ENCODE data around the gene RNF213. TPM values are rescaled to one million over a fixed set of nuclear protein-coding genes. Genes with fewer than 3 reads are reported as not detected.

The RNF213 gene
- total and polyA plus RNA-seq, 2 of the 8 experiments (the other 6 are each of a cell fraction or from before 2014, with no cell fraction given) = 33.8 to 62.8 TPM

GRCh38 chr17:80358131-80358530 is 97.5 kb downstream of the RNF213 start:
- Histone ChIP-seq H3K23me2 (ENCODE audit: low read depth, low read length) (no peaks in the 10 kb centered on the region), H3K56ac (replicated peaks; ENCODE audit: insufficient read length, low read depth, low read length) (no peak overlapping the region), H3K4me3 (ENCODE audit: extremely low read depth in 1 of 4, insufficient read depth in 2 of 4, low read depth in 3 of 4, low read length in 4 of 4) (no peak overlapping the region), H3K27me3 (replicated peaks in 1 of 4; ENCODE audit: control insufficient read depth in 3 of 4, extremely low read depth in 1 of 4, insufficient read depth in 3 of 4, low read length in 3 of 4) (no peaks in the 10 kb centered on the region; a peak in 1 of 7 replicates), H2BK20ac (ENCODE audit: low read length) (no peak overlapping the region), H3K18ac (ENCODE audit: extremely low read depth, low read length) (no peak overlapping the region), H4K8ac (ENCODE audit: extremely low read depth, insufficient read depth, low read length) (no peak overlapping the region), H4K91ac (replicated peaks; ENCODE audit: insufficient read length, low read length) (no peak overlapping the region), H3K14ac (ENCODE audit: insufficient read length) (no peak overlapping the region), H2BK12ac (ENCODE audit: low read depth, low read length) (no peak overlapping the region), H2AK5ac (ENCODE audit: low read depth, low read length) (no peak overlapping the region), H3K23ac (ENCODE audit: insufficient read length) (no peak overlapping the region), H3K9ac (replicated peaks in 1 of 4; ENCODE audit: extremely low read depth in 1 of 4, low read depth in 3 of 4, low read length in 3 of 4) (no peak overlapping the region), H3K79me1 (ENCODE audit: low read depth, low read length) (no peaks in the 10 kb centered on the region), H3K36me3 (ENCODE audit: control insufficient read depth in 2 of 4, insufficient read depth in 4 of 4, low read length in 3 of 4) (peaks cover 24 to 60% (median 44%) of the 10 kb centered on the region in 4 experiments), H3K4me2 (ENCODE audit: insufficient read depth in 1 of 2, low read depth in 2 of 2, low read length in 2 of 2) (no peak overlapping the region), H2BK15ac (ENCODE audit: low read length) (no peak overlapping the region), H4K5ac (ENCODE audit: insufficient read length, low read depth, low read length) (no peak overlapping the region), H2AFZ (ENCODE audit: low read length) (no peak overlapping the region), H3K4me1 (replicated peaks in 1 of 4; ENCODE audit: control insufficient read depth in 3 of 4, insufficient read depth in 4 of 4, low read length in 3 of 4) (no peaks in the 10 kb centered on the region), H4K20me1 (replicated peaks in 1 of 2; ENCODE audit: control insufficient read depth in 1 of 2, insufficient read depth in 2 of 2, low read length in 2 of 2) (peaks cover 2 to 3% of the 10 kb centered on the region in 2 experiments), H3K27ac (ENCODE audit: low read depth, low read length) (no peak overlapping the region), H2BK120ac (replicated peaks; ENCODE audit: low read depth, low read length) (no peak overlapping the region), H2BK5ac (ENCODE audit: low read depth, low read length) (no peak overlapping the region), H3K4ac (replicated peaks; ENCODE audit: insufficient read length, low read depth, low read length) (no peak overlapping the region), H3K9me3 (ENCODE audit: insufficient read depth in 2 of 2, low read depth in 1 of 2, low read length in 1 of 2) (no peaks in the 10 kb centered on the region), H3K79me2 (ENCODE audit: control insufficient read depth in 1 of 2, insufficient read depth in 2 of 2, low read length in 2 of 2) (no peaks in the 10 kb centered on the region)
- DNase-seq (ENCODE audit: low read depth in 1 of 2, low spot score in 2 of 2) (no peak), FAIRE-seq (no peak)
- TF ChIP-seq ATF3 (IDR thresholded peaks at IDR 0.05; ENCODE audit: insufficient read depth, low read depth, low read length) = no peak
- no peak for TF ChIP-seq TEAD4 (IDR thresholded peaks at IDR 0.05; ENCODE audit: low read depth, low read length)
- TF ChIP-seq ATF2 (IDR thresholded peaks at IDR 0.05; ENCODE audit: low read length) = no peak
- WGBS, 2 experiments (ENCODE audit: extremely low coverage in 1 of 2, insufficient coverage in 1 of 2, insufficient read length in 1 of 2, insufficient replicate concordance in 2 of 2, low coverage in 1 of 2, low lambda C conversion rate in 2 of 2, missing lambda C conversion rate in 1 of 2) = 94% methylated on average over 9 of the region's 9 CpGs; no CpG with 5 or more reads in 1 of the 2 experiments
- POLR2A ChIA-PET (ENCODE audit: partially characterized antibody) = no interaction called here
- CTCF ChIA-PET (ENCODE audit: partially characterized antibody) = no interaction called here

Measured in H1 (cell line).